SU-DHL-6 (cell line): ENCODE measurements around the gene RIN3.

Source experiments
- CTCF ChIP-seq: fragments of 200-600 bp; sonication (generic); IDR thresholded peaks from one replicate; pipeline ENCODE4 v1.5.1; 2017; ENCODE audit warnings: antibody characterized with exemption, mild to moderate bottlenecking, low read length, moderate library complexity; ENCODE audit not compliant: insufficient read depth, poor library complexity, severe bottlenecking
- EZH2phosphoT487 ChIP-seq: fragments of 200-600 bp; sonication (generic), shearing (Covaris generic); conservative IDR thresholded peaks from 2 replicates; pipeline ENCODE4 v1.6.1; 2018; ENCODE audit warnings: mild to moderate bottlenecking, antibody characterized with exemption, low read length, moderate library complexity, mixed read lengths

- TF ChIP-seq CTCF (no peak), EZH2phosphoT487 (no peak)
Observed at GRCh38 chr14:92552066-92552465, 38.5 kb downstream of the RIN3 start.
